Sigmoid colon (tissue), 7 donors: ENCODE results near the gene CCDC157. TPM values are rescaled to one million over a fixed set of nuclear protein-coding genes. Genes with fewer than 3 reads are reported as not detected.

Experiments used
- DNase-seq: peaks from one replicate; pipeline ENCODE4 v3.0.0-alpha.2; 2019
- H3K27ac ChIP-seq, 4 donors: fragments of 200-600 bp; sonication (generic); one replicate each; pipeline ENCODE4 v1.5.1; 2016 to 2019; ENCODE audit warnings: mild to moderate bottlenecking in 1 of 4
- H3K27me3 ChIP-seq, 3 donors: fragments of 200-600 bp; sonication (generic); one replicate each; pipeline ENCODE4 v1.5.1; 2019; ENCODE audit warnings: mild to moderate bottlenecking in 1 of 3
- H3K36me3 ChIP-seq, 4 donors: fragments of 200-600 bp; sonication (generic); one replicate each; pipeline ENCODE4 v1.5.1; 2016 to 2019
- H3K4me1 ChIP-seq, 4 donors: fragments of 200-600 bp; sonication (generic); one replicate each; pipeline ENCODE4 v1.5.1; 2017 to 2019
- H3K4me3 ChIP-seq, 4 donors: fragments of 200-600 bp; sonication (generic); one replicate each; pipeline ENCODE4 v1.5.1; 2017 to 2019; ENCODE audit warnings: mild to moderate bottlenecking in 2 of 4, moderate library complexity in 1 of 4
- H3K9me3 ChIP-seq, 4 donors: fragments of 200-600 bp in 3 of 4; sonication (generic) in 3 of 4; one replicate each; pipeline versions ENCODE4 v1.5.1 to v1.6.1; 2013 to 2019
- CTCF ChIP-seq, 4 experiments: fragments of 450-650 bp in 3 of 4; fragments of 200-600 bp in 1 of 4; IDR thresholded peaks; one replicate each; pipeline ENCODE4 v1.5.1; 2016 to 2019; ENCODE audit warnings: antibody characterized with exemption in 4 of 4, mild to moderate bottlenecking in 3 of 4, moderate library complexity in 2 of 4
- EP300 ChIP-seq, 4 donors: sonication (generic); formaldehyde crosslinking; IDR thresholded peaks; one replicate each; pipeline ENCODE4 v1.6.1; 2017; ENCODE audit warnings: antibody characterized with exemption in 4 of 4
- POLR2A ChIP-seq, 2 donors: fragments of 450-650 bp; IDR thresholded peaks; one replicate each; pipeline ENCODE4 v1.6.1; 2016; ENCODE audit warnings: antibody characterized with exemption in 2 of 2, mild to moderate bottlenecking in 2 of 2, moderate library complexity in 2 of 2
- POLR2AphosphoS5 ChIP-seq, 4 donors: sonication (generic); formaldehyde crosslinking; IDR thresholded peaks; one replicate each; pipeline ENCODE4 v1.6.1; 2017; ENCODE audit warnings: antibody characterized with exemption in 4 of 4
- WGBS, 2 donors: extraction: QIAGEN DNeasy Blood & Tissue Kit; methylation state at CpG; one replicate each; pipeline ENCODE4 v1.1.7; 2013; 5-methylcytosine and 5-hydroxymethylcytosine counted together
- intact Hi-C: fragments of 100-400 bp; cut with DNase I; formaldehyde crosslinking; loops from one replicate; pipeline ENCODE4 v1.15.1; 2023
- polyA plus RNA-seq, 3 donors: library from polyadenylated mRNA; stranded (reverse); fragments of 200-250 nt; gene quantifications; one replicate each; pipeline ENCODE4 v1.2.3, GENCODE V29; 2013
- total RNA-seq, 4 donors: library from RNA; depleted of rRNA; stranded (reverse); fragments of >200 nt; gene quantifications; one replicate each; pipeline ENCODE4 v1.1.0, GENCODE V29; 2016
- donor health status: healthy with polysubstance abuse.
- donor health status: Bipolar disorder and iron deficiency.
- donor health status: healthy.

CCDC157 gene
- total RNA-seq (1 to 10 TPM in 3 of 4 donors, under 1 TPM in 1; 0.83 to 2.0 (median 1.7) TPM), polyA plus RNA-seq (1 to 10 TPM; 1.2 to 1.8 (median 1.6) TPM)

- TF ChIP-seq CTCF (IDR thresholded peaks at IDR 0.05) (no peak), EP300 (IDR thresholded peaks at IDR 0.05) (peak in 1 of 4 donors; percentile 34), POLR2A (IDR thresholded peaks at IDR 0.05) (peak; percentile 76 to 90), POLR2AphosphoS5 (IDR thresholded peaks at IDR 0.05) (peak; percentile 89 to 97 (median 94))
- Histone ChIP-seq H3K27me3 (no peaks in the 10 kb centered on the region), H3K4me3 (peak within 1 kb of the TSS; percentile 69 to 91 (median 77)), H3K27ac (peak within 1 kb of the TSS; percentile 94 to 97 (median 96)), H3K9me3 (no peaks in the 10 kb centered on the region), H3K36me3 (peaks cover 9 to 22% (median 11%) of the 10 kb centered on the region in 4 donors), H3K4me1 (peaks cover 0 to 41% (median 37%) of the 10 kb centered on the region in 4 donors)
- peak; percentile 94 for DNase-seq
- intact Hi-C loops, result loop anchor here (1.0 to 2.0 kb wide), 3 partner anchors 30 to 67 kb away; partner anchors contain the start of genes CASTOR1, RNF215 and TBC1D10A
- 0% methylated on average over 91 of the region's 91 CpGs for WGBS, 2 donors
Measured at GRCh38 chr22:30356449-30357235, at the start of gene CCDC157, which contains the start of gene SF3A1. Gene CCDC157, plus strand, starts transcription at chr22:30357007. Its CDS starts 8,994 bp downstream, at chr22:30366001. Gene SF3A1, minus strand, starts transcription at chr22:30356894. Its CDS starts 102 bp downstream, at chr22:30356792.

- intact Hi-C loops, result no loop called here
- Histone ChIP-seq H3K4me3 (no peak overlapping the region), H3K4me1 (peaks cover 4 to 100% (median 100%) of the 10 kb centered on the region in 4 donors), H3K9me3 (no peaks in the 10 kb centered on the region), H3K27me3 (no peaks in the 10 kb centered on the region), H3K36me3 (peaks cover 0 to 13% (median 0%) of the 10 kb centered on the region in 4 donors), H3K27ac (peak overlapping the region; percentile 82 to 89 (median 88))
- TF ChIP-seq POLR2A (IDR thresholded peaks at IDR 0.05), result no peak
- TF ChIP-seq CTCF (IDR thresholded peaks at IDR 0.05), result no peak
- no peak for TF ChIP-seq EP300 (IDR thresholded peaks at IDR 0.05)
- no peak for TF ChIP-seq POLR2AphosphoS5 (IDR thresholded peaks at IDR 0.05)
- no peak for DNase-seq
- 67 to 91% methylated on average over 4 of the region's 4 CpGs for WGBS, 2 donors
Measured at GRCh38 chr22:30307041-30307574, 49.7 kb upstream of the CCDC157 start.

GRCh38 chr22:30308093-30308492, 48.7 kb upstream of the CCDC157 start:
- H3K4me1 ChIP-seq, result peaks cover 4 to 100% (median 100%) of the 10 kb centered on the region in 4 donors
- peaks cover 0 to 9% (median 0%) of the 10 kb centered on the region in 4 donors for H3K36me3 ChIP-seq
- no peak for DNase-seq
- H3K9me3 ChIP-seq, result no peaks in the 10 kb centered on the region
- peak overlapping the region; percentile 82 to 89 (median 88) for H3K27ac ChIP-seq
- intact Hi-C loops, result no loop called here
- H3K27me3 ChIP-seq, result no peaks in the 10 kb centered on the region
- H3K4me3 ChIP-seq, result no peak overlapping the region
- WGBS, 2 donors, result 74 to 80% methylated on average over 2 of the region's 2 CpGs
- TF ChIP-seq CTCF (IDR thresholded peaks at IDR 0.05), result no peak
- no peak for TF ChIP-seq POLR2AphosphoS5 (IDR thresholded peaks at IDR 0.05)
- TF ChIP-seq POLR2A (IDR thresholded peaks at IDR 0.05), result no peak
- TF ChIP-seq EP300 (IDR thresholded peaks at IDR 0.05), result no peak

- TF ChIP-seq CTCF (IDR thresholded peaks at IDR 0.05), result no peak
- peak in 2 of 4 donors; percentile 46 to 48 for TF ChIP-seq POLR2AphosphoS5 (IDR thresholded peaks at IDR 0.05)
- H3K4me1 ChIP-seq, result peaks cover 4 to 97% (median 95%) of the 10 kb centered on the region in 4 donors
- H3K4me3 ChIP-seq, result no peak overlapping the region
- H3K27ac ChIP-seq, result peak overlapping the region; percentile 82 to 89 (median 88)
- intact Hi-C loops, result no loop called here
- no peaks in the 10 kb centered on the region for H3K27me3 ChIP-seq
- WGBS, 2 donors, result 60 to 79% methylated on average over 5 of the region's 5 CpGs
- no peaks in the 10 kb centered on the region for H3K9me3 ChIP-seq
- peak; percentile 85 for DNase-seq
- peaks cover 0 to 4% (median 0%) of the 10 kb centered on the region in 4 donors for H3K36me3 ChIP-seq
Measured at GRCh38 chr22:30308518-30309230, 48.1 kb upstream of the CCDC157 start.
